Activated T-cell treated with anti-CD3 and anti-CD28 coated beads, Interleukin-2, amount 50 U/mL, for 72 hours (primary cell): ENCODE data around the gene SVIP. TPM values are rescaled to one million over a fixed set of nuclear protein-coding genes. Genes with fewer than 3 reads are reported as not detected.

ENCODE experiments used
- ATAC-seq, 2 donors: fragments of 150-1000 bp; cut with Tn5 transposase; replicated peaks in 1 of 2; 2 replicates each; pipeline ENCODE4 v1.10.0; 2021; ENCODE audit warnings: moderate library complexity in 2 of 2, mild to moderate bottlenecking in 1 of 2
- DNase-seq, 2 donors: peaks; one replicate each; pipeline ENCODE4 v3.0.0; 2021 to 2022; ENCODE audit warnings: mixed read lengths in 1 of 2
- H3K27ac Mint-ChIP-seq: one replicate; pipeline ENCODE4 v1.8.0; 2022; ENCODE audit warnings: mild to moderate bottlenecking, moderate library complexity, mixed read lengths
- H3K27me3 Mint-ChIP-seq: one replicate; pipeline ENCODE4 v1.8.0; 2022; ENCODE audit warnings: low read depth, mixed read lengths
- H3K36me3 Mint-ChIP-seq, 2 donors: one replicate each; pipeline ENCODE4 v1.8.0; 2022; ENCODE audit warnings: mixed read lengths in 2 of 2, mild to moderate bottlenecking in 1 of 2; ENCODE audit not compliant: insufficient read depth in 2 of 2
- H3K4me1 Mint-ChIP-seq: one replicate; pipeline ENCODE4 v1.8.0; 2022; ENCODE audit warnings: low read depth, mixed read lengths
- H3K4me3 Mint-ChIP-seq, 2 donors: one replicate each; pipeline ENCODE4 v1.8.0; 2022; ENCODE audit warnings: mild to moderate bottlenecking in 2 of 2, mixed read lengths in 2 of 2, moderate library complexity in 2 of 2
- H3K9me3 Mint-ChIP-seq, 2 donors: one replicate each; pipeline ENCODE4 v1.8.0; 2022; ENCODE audit warnings: mixed read lengths in 2 of 2
- total RNA-seq, 2 donors: library from RNA; stranded (reverse); gene quantifications; one replicate each; pipeline ENCODE4 v1.2.3, GENCODE V29; 2022

Gene SVIP
- total RNA-seq, result 10 to 100 TPM; 48.3 to 50.7 TPM

GRCh38 chr11:22829231-22830081 is at the start of gene SVIP:
TSS of gene SVIP (minus strand) at chr11:22829801. CDS start at chr11:22829748, 53 bp downstream.
- Mint-ChIP-seq H3K27ac (peak within 1 kb of the TSS; percentile 90), H3K9me3 (no peaks in the 10 kb centered on the region), H3K27me3 (no peaks in the 10 kb centered on the region), H3K36me3 (peaks cover 0 to 9% of the 10 kb centered on the region in 2 donors), H3K4me1 (peaks cover 14% of the 10 kb centered on the region), H3K4me3 (peak within 1 kb of the TSS; percentile 88 to 93)
- DNase-seq (peak; percentile 94 to 95), ATAC-seq (peak; percentile 87 to 90)

GRCh38 chr11:22878604-22879003 is 49.0 kb upstream of the SVIP start:
- H3K36me3 Mint-ChIP-seq, result no peaks in the 10 kb centered on the region
- H3K4me1 Mint-ChIP-seq, result no peaks in the 10 kb centered on the region
- ATAC-seq (no peak), DNase-seq (no peak)
- no peaks in the 10 kb centered on the region for H3K27me3 Mint-ChIP-seq
- H3K9me3 Mint-ChIP-seq, result no peaks in the 10 kb centered on the region
- no peak overlapping the region for H3K27ac Mint-ChIP-seq
- no peak overlapping the region for H3K4me3 Mint-ChIP-seq

- ATAC-seq (no peak), DNase-seq (no peak)
- H3K9me3 Mint-ChIP-seq, result no peaks in the 10 kb centered on the region
- H3K4me3 Mint-ChIP-seq, result no peak overlapping the region
- H3K27ac Mint-ChIP-seq, result no peak overlapping the region
- no peaks in the 10 kb centered on the region for H3K36me3 Mint-ChIP-seq
- no peaks in the 10 kb centered on the region for H3K27me3 Mint-ChIP-seq
- H3K4me1 Mint-ChIP-seq, result no peaks in the 10 kb centered on the region
These were observed 48.4 kb upstream of the SVIP start for GRCh38 chr11:22878039-22878438.

- Mint-ChIP-seq H3K4me1 (no peaks in the 10 kb centered on the region), H3K27me3 (no peaks in the 10 kb centered on the region), H3K36me3 (no peaks in the 10 kb centered on the region), H3K27ac (no peak overlapping the region), H3K4me3 (no peak overlapping the region), H3K9me3 (no peaks in the 10 kb centered on the region)
- DNase-seq (peak; percentile 55 to 62), ATAC-seq (peak; percentile 79 to 82)
These were observed 46.4 kb upstream of the SVIP start for GRCh38 chr11:22875869-22876473.

- no peak for DNase-seq
- Mint-ChIP-seq H3K9me3 (no peaks in the 10 kb centered on the region), H3K4me1 (no peaks in the 10 kb centered on the region), H3K36me3 (no peaks in the 10 kb centered on the region), H3K27me3 (no peaks in the 10 kb centered on the region), H3K4me3 (no peak overlapping the region), H3K27ac (no peak overlapping the region)
- ATAC-seq, result no peak
These were observed 39.7 kb upstream of the SVIP start for GRCh38 chr11:22869325-22869724.

GRCh38 chr11:22860241-22860640 is 30.6 kb upstream of the SVIP start, which contains the start of gene CCDC179:
TSS of gene CCDC179 (minus strand) at chr11:22860474. CDS start at chr11:22860421, 53 bp downstream.
- DNase-seq (no peak), ATAC-seq (no peak)
- no peaks in the 10 kb centered on the region for H3K27me3 Mint-ChIP-seq
- H3K4me1 Mint-ChIP-seq, result no peaks in the 10 kb centered on the region
- no peaks in the 10 kb centered on the region for H3K9me3 Mint-ChIP-seq
- H3K27ac Mint-ChIP-seq, result no peak within 1 kb of the TSS
- H3K4me3 Mint-ChIP-seq, result no peak within 1 kb of the TSS
- H3K36me3 Mint-ChIP-seq, result peaks cover 0 to 2% of the 10 kb centered on the region in 2 donors

GRCh38 chr11:22859756-22860155 is 30.2 kb upstream of the SVIP start:
- Mint-ChIP-seq H3K27ac (no peak overlapping the region), H3K27me3 (no peaks in the 10 kb centered on the region), H3K4me3 (no peak overlapping the region), H3K4me1 (no peaks in the 10 kb centered on the region), H3K36me3 (peaks cover 0 to 2% of the 10 kb centered on the region in 2 donors), H3K9me3 (no peaks in the 10 kb centered on the region)
- DNase-seq (no peak), ATAC-seq (no peak)

GRCh38 chr11:22851477-22851876 is 21.9 kb upstream of the SVIP start:
- no peak overlapping the region for H3K27ac Mint-ChIP-seq
- no peaks in the 10 kb centered on the region for H3K4me1 Mint-ChIP-seq
- H3K9me3 Mint-ChIP-seq, result no peaks in the 10 kb centered on the region
- ATAC-seq (no peak), DNase-seq (no peak)
- H3K36me3 Mint-ChIP-seq, result peaks cover 0 to 2% of the 10 kb centered on the region in 2 donors
- H3K4me3 Mint-ChIP-seq, result no peak overlapping the region
- no peaks in the 10 kb centered on the region for H3K27me3 Mint-ChIP-seq

GRCh38 chr11:22846726-22847125 is 17.1 kb upstream of the SVIP start:
- no peak overlapping the region for H3K27ac Mint-ChIP-seq
- no peak for DNase-seq
- H3K9me3 Mint-ChIP-seq, result no peaks in the 10 kb centered on the region
- H3K4me3 Mint-ChIP-seq, result no peak overlapping the region
- no peak for ATAC-seq
- no peaks in the 10 kb centered on the region for H3K36me3 Mint-ChIP-seq
- H3K4me1 Mint-ChIP-seq, result no peaks in the 10 kb centered on the region
- H3K27me3 Mint-ChIP-seq, result no peaks in the 10 kb centered on the region

- Mint-ChIP-seq H3K27me3 (no peaks in the 10 kb centered on the region), H3K4me1 (peaks cover 14% of the 10 kb centered on the region), H3K9me3 (no peaks in the 10 kb centered on the region), H3K27ac (no peak overlapping the region), H3K4me3 (no peak overlapping the region), H3K36me3 (peaks cover 0 to 1% of the 10 kb centered on the region in 2 donors)
- DNase-seq (no peak), ATAC-seq (no peak)
These were observed 2.9 kb upstream of the SVIP start for GRCh38 chr11:22832315-22833015.

- Mint-ChIP-seq H3K4me1 (peaks cover 14% of the 10 kb centered on the region), H3K36me3 (peaks cover 0 to 6% of the 10 kb centered on the region in 2 donors), H3K27ac (peak overlapping the region; percentile 80), H3K4me3 (peak overlapping the region; percentile 88 to 93), H3K27me3 (no peaks in the 10 kb centered on the region), H3K9me3 (no peaks in the 10 kb centered on the region)
- no peak for DNase-seq
- ATAC-seq, result no peak
These were observed 447 bp upstream of the SVIP start for GRCh38 chr11:22830082-22830414.

GRCh38 chr11:22828373-22828772 is 1.2 kb downstream of the SVIP start:
- peaks cover 14% of the 10 kb centered on the region for H3K4me1 Mint-ChIP-seq
- peak overlapping the region; percentile 88 to 93 for H3K4me3 Mint-ChIP-seq
- no peak for ATAC-seq
- peak overlapping the region; percentile 90 for H3K27ac Mint-ChIP-seq
- H3K27me3 Mint-ChIP-seq, result no peaks in the 10 kb centered on the region
- H3K36me3 Mint-ChIP-seq, result peaks cover 0 to 12% of the 10 kb centered on the region in 2 donors
- no peaks in the 10 kb centered on the region for H3K9me3 Mint-ChIP-seq
- DNase-seq, result no peak

- peaks cover 5 to 35% of the 10 kb centered on the region in 2 donors for H3K36me3 Mint-ChIP-seq
- no peaks in the 10 kb centered on the region for H3K4me1 Mint-ChIP-seq
- DNase-seq, result no peak
These were observed 7.4 kb downstream of the SVIP start for GRCh38 chr11:22822203-22822602.

More at GRCh38 chr11:22822203-22822602, 7.4 kb downstream of the SVIP start:
- Mint-ChIP-seq H3K27me3 (no peaks in the 10 kb centered on the region), H3K9me3 (peaks cover 0 to under 1% of the 10 kb centered on the region in 2 donors), H3K27ac (no peak overlapping the region), H3K4me3 (no peak overlapping the region)
- no peak for ATAC-seq
